ENCODE results near the gene TAP1.

GRCh38 chr6:32816746-32817204 lies 36.7 kb downstream of the TAP1 start, which contains the start of gene HLA-DOB:
- TF ChIP-seq CTCF (IDR thresholded peaks at IDR 0.05) (no peak), POLR2A (IDR thresholded peaks at IDR 0.05) (no peak)
